Liver (tissue), 9 donors: Measurements from ENCODE around the gene GRIP2. TPM values are rescaled to one million over a fixed set of nuclear protein-coding genes. Genes with fewer than 3 reads are reported as not detected.

ENCODE experiments used
- DNase-seq: peaks from one replicate; pipeline ENCODE4 v3.0.0-alpha.2; 2017; ENCODE audit warnings: low spot score
- H3K27ac ChIP-seq, 2 donors: one replicate each; pipeline ENCODE4 v1.7.0; 2013; ENCODE audit warnings: inconsistent platforms in 2 of 2, low read length in 2 of 2, control low read depth in 1 of 2, low read depth in 1 of 2, mild to moderate bottlenecking in 1 of 2
- H3K27me3 ChIP-seq, 4 donors: one replicate each; pipeline versions ENCODE4 v1.6.1 to v1.7.0; 2013; ENCODE audit warnings: low read length in 3 of 4, inconsistent platforms in 1 of 4, mild to moderate bottlenecking in 1 of 4, moderate library complexity in 1 of 4; ENCODE audit not compliant: control insufficient read depth in 4 of 4, insufficient read depth in 4 of 4
- H3K36me3 ChIP-seq, 4 donors: one replicate each; pipeline versions ENCODE4 v1.6.1 to v1.7.0; 2013; ENCODE audit warnings: low read length in 3 of 4, mild to moderate bottlenecking in 3 of 4, low read depth in 1 of 4, moderate library complexity in 1 of 4; ENCODE audit not compliant: control insufficient read depth in 4 of 4, insufficient read depth in 3 of 4
- H3K4me1 ChIP-seq, 4 donors: one replicate each; pipeline versions ENCODE4 v1.6.1 to v1.7.0; 2013; ENCODE audit warnings: low read length in 3 of 4, mild to moderate bottlenecking in 3 of 4, moderate library complexity in 1 of 4; ENCODE audit not compliant: control insufficient read depth in 4 of 4, insufficient read depth in 4 of 4
- H3K4me3 ChIP-seq, 3 donors: one replicate each; pipeline versions ENCODE4 v1.6.1 to v1.7.0; 2013; ENCODE audit warnings: low read length in 3 of 3, control low read depth in 1 of 3, low read depth in 1 of 3, mild to moderate bottlenecking in 1 of 3
- H3K9ac ChIP-seq, 2 donors: one replicate each; pipeline ENCODE4 v1.7.0; 2013; ENCODE audit warnings: low read length in 2 of 2, mild to moderate bottlenecking in 2 of 2, moderate library complexity in 2 of 2, control low read depth in 1 of 2, low read depth in 1 of 2
- H3K9me3 ChIP-seq, 4 donors: one replicate each; pipeline versions ENCODE4 v1.6.1 to v1.7.0; 2013; ENCODE audit warnings: low read length in 3 of 4; ENCODE audit not compliant: control insufficient read depth in 4 of 4
- CTCF ChIP-seq: fragments of 150-350 bp; IDR thresholded peaks from 2 replicates; pipeline ENCODE4 v1.5.1; 2017; ENCODE audit warnings: improper control_type of control experiment, low read depth, low read length; ENCODE audit not compliant: missing input control
- EGR1 ChIP-seq, 2 donors: IDR thresholded peaks; 2 replicates each; pipeline ENCODE4 v1.6.1; 2016 to 2018; ENCODE audit warnings: antibody characterized with exemption in 2 of 2, low read depth in 2 of 2
- FOXA1 ChIP-seq: IDR thresholded peaks from 2 replicates; pipeline ENCODE4 v1.6.1; 2016; ENCODE audit warnings: antibody characterized with exemption
- FOXA2 ChIP-seq: IDR thresholded peaks from 2 replicates; pipeline ENCODE4 v1.6.1; 2016; ENCODE audit warnings: antibody characterized with exemption
- GABPA ChIP-seq, 2 donors: IDR thresholded peaks in 1 of 2; conservative IDR thresholded peaks in 1 of 2; 2 replicates each; pipeline ENCODE4 v1.6.1; 2016; ENCODE audit warnings: antibody characterized with exemption in 2 of 2, mild to moderate bottlenecking in 1 of 2, moderate library complexity in 1 of 2
- HNF4A ChIP-seq, 2 donors: conservative IDR thresholded peaks; 2 replicates each; pipeline ENCODE4 v1.6.1; 2016; ENCODE audit warnings: antibody characterized with exemption in 2 of 2, mild to moderate bottlenecking in 2 of 2
- HNF4G ChIP-seq: IDR thresholded peaks from 2 replicates; pipeline ENCODE4 v1.6.1; 2016; ENCODE audit warnings: antibody characterized with exemption
- JUND ChIP-seq, 2 donors: IDR thresholded peaks; 2 replicates each; pipeline ENCODE4 v1.6.1; 2016; ENCODE audit warnings: antibody characterized with exemption in 2 of 2
- MAX ChIP-seq: IDR thresholded peaks from 2 replicates; pipeline ENCODE4 v1.6.1; 2016; ENCODE audit warnings: antibody characterized with exemption
- NR2F2 ChIP-seq: IDR thresholded peaks from 2 replicates; pipeline ENCODE4 v1.6.1; 2016; ENCODE audit warnings: antibody characterized with exemption
- RAD21 ChIP-seq, 2 donors: IDR thresholded peaks; 2 replicates each; pipeline ENCODE4 v1.6.1; 2016; ENCODE audit warnings: antibody characterized with exemption in 2 of 2, mild to moderate bottlenecking in 2 of 2
- RXRA ChIP-seq, 2 donors: IDR thresholded peaks; 2 replicates each; pipeline ENCODE4 v1.6.1; 2017 to 2018; ENCODE audit warnings: antibody characterized with exemption in 2 of 2, mild to moderate bottlenecking in 1 of 2
- SP1 ChIP-seq: IDR thresholded peaks from 2 replicates; pipeline ENCODE4 v1.6.1; 2018; ENCODE audit warnings: antibody characterized with exemption, mild to moderate bottlenecking
- TAF1 ChIP-seq: conservative IDR thresholded peaks from 2 replicates; pipeline ENCODE4 v1.6.1; 2016; ENCODE audit warnings: antibody characterized with exemption, mild to moderate bottlenecking
- YY1 ChIP-seq: IDR thresholded peaks from 2 replicates; pipeline ENCODE4 v1.6.1; 2016; ENCODE audit warnings: antibody characterized with exemption, mild to moderate bottlenecking
- WGBS: extraction: QIAGEN DNeasy Blood & Tissue Kit; methylation state at CpG from one replicate; pipeline ENCODE4 v1.1.7; 2013; 5-methylcytosine and 5-hydroxymethylcytosine counted together
- polyA plus RNA-seq, 2 donors: library from polyadenylated mRNA; stranded (reverse) in 1 of 2; unstranded in 1 of 2; fragments of 200-250 nt in 1 of 2; fragments of >200 nt in 1 of 2; fragmentation: Nextera tagmentation in 1 of 2; extraction: Ambion mirVana in 1 of 2; gene quantifications; one replicate each; pipeline versions ENCODE4 v1.2.1 to v1.2.3, GENCODE V29; 2013 to 2015
- total RNA-seq, 2 donors: library from RNA; depleted of rRNA; stranded (reverse); fragments of >200 nt; gene quantifications; one replicate each; pipeline ENCODE4 v1.2.3, GENCODE V29; 2014
- TF ChIP-seq, protein P1 (sequence below): IDR thresholded peaks from 2 replicates; pipeline ENCODE4 v1.6.1; 2016; ENCODE audit warnings: antibody characterized with exemption
- TF ChIP-seq, protein P2 (sequence below): IDR thresholded peaks from 2 replicates; pipeline ENCODE4 v1.6.1; 2016; ENCODE audit warnings: antibody characterized with exemption
- TF ChIP-seq, protein P3 (sequence below): IDR thresholded peaks from 2 replicates; pipeline ENCODE4 v1.6.1; 2016; ENCODE audit warnings: antibody characterized with exemption, mild to moderate bottlenecking
- donor health status: healthy.
- donor health status: healthy.
- donor health status: healthy.
- donor health status: healthy.
- donor health status: healthy.

Gene GRIP2
- total and polyA plus RNA-seq, 4 donors: 0.05 to 0.33 (median 0.09) TPM; not detected in 1

DNA sequence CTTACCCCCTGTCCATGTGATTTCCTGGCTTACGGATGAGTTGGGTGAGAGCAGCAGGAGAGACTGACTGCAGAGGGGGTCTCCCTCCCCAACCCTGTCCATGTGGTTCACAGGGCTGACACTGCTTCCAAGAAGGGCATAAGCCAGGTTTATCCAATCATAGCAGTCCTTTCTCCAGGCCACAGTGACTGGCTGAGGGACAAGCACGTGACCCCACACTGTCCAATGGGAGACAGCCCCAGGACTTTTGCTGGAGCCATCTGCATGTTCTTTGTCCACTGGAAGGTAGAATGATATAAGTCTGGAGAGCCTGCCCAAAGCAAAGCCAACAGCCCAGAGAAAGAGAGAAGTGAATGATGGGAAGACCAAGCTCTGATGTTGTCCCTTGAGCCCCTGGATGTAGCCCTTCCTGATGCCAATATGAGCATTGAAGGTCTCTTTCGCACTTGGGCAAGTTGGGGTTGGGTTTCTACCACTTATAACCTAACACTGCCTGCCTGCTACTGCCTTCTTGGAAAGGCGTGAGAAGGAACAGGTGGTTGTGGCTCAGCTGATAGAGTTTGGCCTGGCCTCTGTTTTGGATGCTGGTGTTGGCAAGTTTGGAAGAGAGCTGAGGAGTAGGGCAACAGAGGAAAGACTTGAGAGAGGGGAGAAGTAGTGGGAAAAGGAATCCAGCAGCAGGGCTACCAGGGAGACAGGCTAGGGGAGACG, 41.3 kb upstream of the GRIP2 start:
- no peaks in the 10 kb centered on the region for H3K9me3 ChIP-seq
- WGBS: 84% methylated on average over 5 of the region's 5 CpGs
- H3K36me3 ChIP-seq: no peaks in the 10 kb centered on the region
- TF ChIP-seq NR2F2: no peak
- TF ChIP-seq EGR1 (IDR thresholded peaks at IDR 0.05; ENCODE audit: low read depth in 2 of 2): no peak
- no peak for TF ChIP-seq TAF1
- no peak for TF ChIP-seq HNF4G
- no peak for TF ChIP-seq RXRA (IDR thresholded peaks at IDR 0.05)
- TF ChIP-seq FOXA1: no peak
- no peak for TF ChIP-seq GABPA (IDR thresholded peaks at IDR 0.05 in 1 of 2, conservative IDR thresholded peaks at IDR 0.05 in 1 of 2)
- TF ChIP-seq RAD21 (IDR thresholded peaks at IDR 0.05): no peak
- TF ChIP-seq, protein P1, sequence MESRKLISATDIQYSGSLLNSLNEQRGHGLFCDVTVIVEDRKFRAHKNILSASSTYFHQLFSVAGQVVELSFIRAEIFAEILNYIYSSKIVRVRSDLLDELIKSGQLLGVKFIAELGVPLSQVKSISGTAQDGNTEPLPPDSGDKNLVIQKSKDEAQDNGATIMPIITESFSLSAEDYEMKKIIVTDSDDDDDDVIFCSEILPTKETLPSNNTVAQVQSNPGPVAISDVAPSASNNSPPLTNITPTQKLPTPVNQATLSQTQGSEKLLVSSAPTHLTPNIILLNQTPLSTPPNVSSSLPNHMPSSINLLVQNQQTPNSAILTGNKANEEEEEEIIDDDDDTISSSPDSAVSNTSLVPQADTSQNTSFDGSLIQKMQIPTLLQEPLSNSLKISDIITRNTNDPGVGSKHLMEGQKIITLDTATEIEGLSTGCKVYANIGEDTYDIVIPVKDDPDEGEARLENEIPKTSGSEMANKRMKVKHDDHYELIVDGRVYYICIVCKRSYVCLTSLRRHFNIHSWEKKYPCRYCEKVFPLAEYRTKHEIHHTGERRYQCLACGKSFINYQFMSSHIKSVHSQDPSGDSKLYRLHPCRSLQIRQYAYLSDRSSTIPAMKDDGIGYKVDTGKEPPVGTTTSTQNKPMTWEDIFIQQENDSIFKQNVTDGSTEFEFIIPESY: no peak
- no peak for TF ChIP-seq MAX
- no peak for TF ChIP-seq YY1
- TF ChIP-seq CTCF: no peak
- no peak for TF ChIP-seq FOXA2
- TF ChIP-seq SP1: no peak
- TF ChIP-seq JUND (IDR thresholded peaks at IDR 0.05): no peak
- TF ChIP-seq, protein P2, sequence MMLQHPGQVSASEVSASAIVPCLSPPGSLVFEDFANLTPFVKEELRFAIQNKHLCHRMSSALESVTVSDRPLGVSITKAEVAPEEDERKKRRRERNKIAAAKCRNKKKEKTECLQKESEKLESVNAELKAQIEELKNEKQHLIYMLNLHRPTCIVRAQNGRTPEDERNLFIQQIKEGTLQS: no peak
- no peak for TF ChIP-seq HNF4A (conservative IDR thresholded peaks at IDR 0.05)
- TF ChIP-seq, protein P3, sequence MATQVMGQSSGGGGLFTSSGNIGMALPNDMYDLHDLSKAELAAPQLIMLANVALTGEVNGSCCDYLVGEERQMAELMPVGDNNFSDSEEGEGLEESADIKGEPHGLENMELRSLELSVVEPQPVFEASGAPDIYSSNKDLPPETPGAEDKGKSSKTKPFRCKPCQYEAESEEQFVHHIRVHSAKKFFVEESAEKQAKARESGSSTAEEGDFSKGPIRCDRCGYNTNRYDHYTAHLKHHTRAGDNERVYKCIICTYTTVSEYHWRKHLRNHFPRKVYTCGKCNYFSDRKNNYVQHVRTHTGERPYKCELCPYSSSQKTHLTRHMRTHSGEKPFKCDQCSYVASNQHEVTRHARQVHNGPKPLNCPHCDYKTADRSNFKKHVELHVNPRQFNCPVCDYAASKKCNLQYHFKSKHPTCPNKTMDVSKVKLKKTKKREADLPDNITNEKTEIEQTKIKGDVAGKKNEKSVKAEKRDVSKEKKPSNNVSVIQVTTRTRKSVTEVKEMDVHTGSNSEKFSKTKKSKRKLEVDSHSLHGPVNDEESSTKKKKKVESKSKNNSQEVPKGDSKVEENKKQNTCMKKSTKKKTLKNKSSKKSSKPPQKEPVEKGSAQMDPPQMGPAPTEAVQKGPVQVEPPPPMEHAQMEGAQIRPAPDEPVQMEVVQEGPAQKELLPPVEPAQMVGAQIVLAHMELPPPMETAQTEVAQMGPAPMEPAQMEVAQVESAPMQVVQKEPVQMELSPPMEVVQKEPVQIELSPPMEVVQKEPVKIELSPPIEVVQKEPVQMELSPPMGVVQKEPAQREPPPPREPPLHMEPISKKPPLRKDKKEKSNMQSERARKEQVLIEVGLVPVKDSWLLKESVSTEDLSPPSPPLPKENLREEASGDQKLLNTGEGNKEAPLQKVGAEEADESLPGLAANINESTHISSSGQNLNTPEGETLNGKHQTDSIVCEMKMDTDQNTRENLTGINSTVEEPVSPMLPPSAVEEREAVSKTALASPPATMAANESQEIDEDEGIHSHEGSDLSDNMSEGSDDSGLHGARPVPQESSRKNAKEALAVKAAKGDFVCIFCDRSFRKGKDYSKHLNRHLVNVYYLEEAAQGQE: no peak
- no peak overlapping the region for H3K4me3 ChIP-seq
- no peak overlapping the region for H3K9ac ChIP-seq
- no peak overlapping the region for H3K27ac ChIP-seq
- no peaks in the 10 kb centered on the region for H3K27me3 ChIP-seq
- DNase-seq: no peak
- H3K4me1 ChIP-seq: no peaks in the 10 kb centered on the region
